Measurements from ENCODE around the gene KRTAP20-3. TPM values are rescaled to one million over a fixed set of nuclear protein-coding genes. Genes with fewer than 3 reads are reported as not detected.

The KRTAP20-3 gene
- total and polyA plus RNA-seq, 2 experiments from 2014 or later = not detected

- TF ChIP-seq ETS1 (IDR thresholded peaks at IDR 0.05) (no peak), ZNF462 (CRISPR knock-in tag; IDR thresholded peaks at IDR 0.05) (no peak), ZNF331 (CRISPR knock-in tag; IDR thresholded peaks at IDR 0.05; ENCODE audit: low read depth) (no peak), CREB1 (CRISPR knock-in tag; IDR thresholded peaks at IDR 0.05; ENCODE audit: low read depth) (no peak), EZH2phosphoT487 (IDR thresholded peaks at IDR 0.05; ENCODE audit: unreplicated experiment) (no peak), ZNF114 (CRISPR knock-in tag; IDR thresholded peaks at IDR 0.05) (no peak)
Observed at GRCh38 chr21:30674312-30674711, 31.6 kb downstream of the KRTAP20-3 start (continued).

GRCh38 chr21:30676737-30677136 lies 34.1 kb downstream of the KRTAP20-3 start:
- Histone ChIP-seq H3F3A (replicated peaks; ENCODE audit: low read depth) (no peaks in the 10 kb centered on the region), H3K27ac (ENCODE audit: low read depth) (no peak overlapping the region), H3K79me2 (replicated peaks; ENCODE audit: insufficient read depth) (no peaks in the 10 kb centered on the region), H3K4me1 (ENCODE audit: insufficient read depth) (no peaks in the 10 kb centered on the region), H4K20me1 (replicated peaks; ENCODE audit: insufficient read depth) (no peaks in the 10 kb centered on the region), H2AFZ (no peak overlapping the region), H3K36me3 (ENCODE audit: insufficient read depth) (no peaks in the 10 kb centered on the region), H3K4me2 (no peak overlapping the region), H3K9me2 (ENCODE audit: insufficient read depth) (0 out of 2 replicates have a peak, but pooled peaks cover 3% of the 10 kb centered on the region), H3K4me3 (no peak overlapping the region), H3K27me3 (ENCODE audit: insufficient read depth) (no peaks in the 10 kb centered on the region)
- no peaks in the 10 kb centered on the region for H3K4me1 Mint-ChIP-seq
- no peaks in the 10 kb centered on the region for H3K36me3 Mint-ChIP-seq (ENCODE audit: low read depth)
- H3K9me3 Mint-ChIP-seq = no peaks in the 10 kb centered on the region
- no peak overlapping the region for H3K27ac Mint-ChIP-seq
- DNase-seq (ENCODE audit: low spot score) (no peak), ATAC-seq (no peak)
- H3K27me3 Mint-ChIP-seq (ENCODE audit: insufficient read depth, low read depth, poor library complexity) = no peaks in the 10 kb centered on the region
- no peak overlapping the region for H3K4me3 Mint-ChIP-seq
- TF ChIP-seq CTCF (conservative IDR thresholded peaks at IDR 0.05; ENCODE audit: low read depth in 2 of 2) = no peak
- no peak for TF ChIP-seq ZNF114 (CRISPR knock-in tag; IDR thresholded peaks at IDR 0.05)
- no peak for TF ChIP-seq POLR2AphosphoS5 (IDR thresholded peaks at IDR 0.05; ENCODE audit: low read depth)
- TF ChIP-seq NANOG (IDR thresholded peaks at IDR 0.05; ENCODE audit: borderline replicate concordance) = no peak
- no peak for TF ChIP-seq ETS1 (IDR thresholded peaks at IDR 0.05)

All from GM23338 (cell line).